KMS-11 (cell line): ENCODE measurements around the gene MAP2K7.

Source experiments
- H2AFZ ChIP-seq: fragments of 200-600 bp; sonication (generic); 2 replicates; pipeline ENCODE4 v1.6.1; 2016; ENCODE audit warnings: antibody characterized with exemption, mixed run types, low read depth
- H3K27ac ChIP-seq: fragments of 200-600 bp; sonication (generic); 2 replicates; pipeline ENCODE4 v1.6.1; 2016; ENCODE audit warnings: mild to moderate bottlenecking, mixed run types
- H3K27me3 ChIP-seq: fragments of 200-600 bp; sonication (generic); 2 replicates; pipeline ENCODE4 v1.6.1; 2017; ENCODE audit warnings: mild to moderate bottlenecking, low read depth, mixed run types, moderate library complexity; ENCODE audit not compliant: insufficient read depth
- H3K36me3 ChIP-seq: fragments of 200-600 bp; sonication (generic); 2 replicates; pipeline ENCODE4 v1.6.1; 2017; ENCODE audit warnings: mild to moderate bottlenecking, mixed run types; ENCODE audit not compliant: insufficient read depth
- H3K4me1 ChIP-seq: fragments of 200-600 bp; sonication (generic); 2 replicates; pipeline ENCODE4 v1.6.1; 2016; ENCODE audit warnings: mild to moderate bottlenecking, low read depth, mixed run types; ENCODE audit not compliant: poor library complexity, severe bottlenecking
- H3K4me2 ChIP-seq: fragments of 200-600 bp; sonication (generic); 2 replicates; pipeline ENCODE4 v1.7.0; 2016; ENCODE audit warnings: mild to moderate bottlenecking, mixed run types
- H3K4me3 ChIP-seq: fragments of 200-600 bp; sonication (generic); IDR thresholded peaks from 2 replicates; pipeline ENCODE4 v1.6.1; 2017; ENCODE audit warnings: low read depth, low read length, mixed read lengths; ENCODE audit not compliant: insufficient read depth
- H3K79me2 ChIP-seq: fragments of 200-600 bp; sonication (generic); 2 replicates; pipeline ENCODE4 v1.6.1; 2016; ENCODE audit warnings: low read depth, mixed run types; ENCODE audit not compliant: insufficient read depth
- H3K9ac ChIP-seq: fragments of 200-600 bp; sonication (generic); 2 replicates; pipeline ENCODE4 v1.6.1; 2016; ENCODE audit warnings: mild to moderate bottlenecking, mixed run types
- H4K20me1 ChIP-seq: fragments of 200-600 bp; sonication (generic); 2 replicates; pipeline ENCODE4 v1.6.1; 2016; ENCODE audit warnings: mild to moderate bottlenecking, mixed run types; ENCODE audit not compliant: insufficient read depth
- TF ChIP-seq, protein P1 (sequence below): fragments of 200-600 bp; sonication (generic); conservative IDR thresholded peaks from 2 replicates; pipeline ENCODE4 v1.6.1; 2017; ENCODE audit warnings: low read depth, mild to moderate bottlenecking, antibody characterized with exemption, low read length, moderate library complexity, mixed read lengths

Gene MAP2K7

DNA sequence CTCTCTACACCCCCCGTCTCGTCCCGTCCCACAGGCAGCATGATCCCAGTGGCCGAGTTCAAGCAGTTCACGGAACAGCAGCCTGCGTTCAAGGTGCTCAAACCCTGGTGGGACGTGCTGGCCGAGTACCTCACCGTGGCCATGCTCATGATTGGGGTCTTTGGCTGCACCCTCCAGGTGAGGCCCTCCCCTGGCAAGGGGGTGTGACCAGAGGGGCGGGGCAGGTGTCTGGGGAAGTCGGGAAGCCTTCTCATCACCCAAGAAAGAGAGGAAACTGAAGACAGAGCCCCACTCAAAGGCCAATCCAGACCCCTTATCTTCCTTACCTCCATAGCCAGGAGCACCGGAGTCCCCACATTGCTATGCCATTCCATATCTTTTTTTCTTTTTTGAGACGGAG, 8.1 kb upstream of the MAP2K7 start:
- Histone ChIP-seq H3K4me2 (no peak overlapping the region), H3K9ac (no peak overlapping the region), H3K4me1 (no peaks in the 10 kb centered on the region), H3K36me3 (no peaks in the 10 kb centered on the region), H4K20me1 (no peaks in the 10 kb centered on the region), H2AFZ (no peak overlapping the region), H3K4me3 (no peak overlapping the region), H3K27ac (no peak overlapping the region), H3K27me3 (peaks cover 25% of the 10 kb centered on the region; the same call in 1 of the 2 replicates), H3K79me2 (no peaks in the 10 kb centered on the region)
- TF ChIP-seq, protein P1, sequence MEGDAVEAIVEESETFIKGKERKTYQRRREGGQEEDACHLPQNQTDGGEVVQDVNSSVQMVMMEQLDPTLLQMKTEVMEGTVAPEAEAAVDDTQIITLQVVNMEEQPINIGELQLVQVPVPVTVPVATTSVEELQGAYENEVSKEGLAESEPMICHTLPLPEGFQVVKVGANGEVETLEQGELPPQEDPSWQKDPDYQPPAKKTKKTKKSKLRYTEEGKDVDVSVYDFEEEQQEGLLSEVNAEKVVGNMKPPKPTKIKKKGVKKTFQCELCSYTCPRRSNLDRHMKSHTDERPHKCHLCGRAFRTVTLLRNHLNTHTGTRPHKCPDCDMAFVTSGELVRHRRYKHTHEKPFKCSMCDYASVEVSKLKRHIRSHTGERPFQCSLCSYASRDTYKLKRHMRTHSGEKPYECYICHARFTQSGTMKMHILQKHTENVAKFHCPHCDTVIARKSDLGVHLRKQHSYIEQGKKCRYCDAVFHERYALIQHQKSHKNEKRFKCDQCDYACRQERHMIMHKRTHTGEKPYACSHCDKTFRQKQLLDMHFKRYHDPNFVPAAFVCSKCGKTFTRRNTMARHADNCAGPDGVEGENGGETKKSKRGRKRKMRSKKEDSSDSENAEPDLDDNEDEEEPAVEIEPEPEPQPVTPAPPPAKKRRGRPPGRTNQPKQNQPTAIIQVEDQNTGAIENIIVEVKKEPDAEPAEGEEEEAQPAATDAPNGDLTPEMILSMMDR, result no peak

DNA sequence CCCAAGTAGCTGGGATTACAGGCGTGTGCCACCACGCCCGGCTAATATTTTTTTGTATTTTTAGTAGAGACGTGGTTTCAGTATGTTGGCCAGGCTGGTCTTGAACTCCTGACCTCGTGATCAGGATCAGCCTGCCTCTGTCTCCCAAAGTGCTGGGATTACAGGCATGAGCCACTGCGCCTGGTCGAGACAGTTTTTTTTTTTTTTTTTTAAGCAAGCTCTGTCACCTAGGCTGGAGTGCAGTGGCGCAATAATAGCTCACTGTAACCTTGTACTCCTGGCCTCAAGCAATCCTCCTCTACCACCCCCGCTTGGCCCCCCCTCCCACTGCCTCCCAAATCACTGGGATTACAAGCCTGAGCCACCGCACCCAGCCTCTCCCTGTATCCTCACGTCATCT, 6.4 kb upstream of the MAP2K7 start:
- no peak overlapping the region for H3K4me2 ChIP-seq
- TF ChIP-seq, protein P1, result no peak
- H3K36me3 ChIP-seq, result no peaks in the 10 kb centered on the region
- no peak overlapping the region for H3K9ac ChIP-seq
- no peak overlapping the region for H3K27ac ChIP-seq
- H3K27me3 ChIP-seq, result peaks cover 13% of the 10 kb centered on the region; the same call in 1 of the 2 replicates
- H3K4me1 ChIP-seq, result no peaks in the 10 kb centered on the region
- H3K79me2 ChIP-seq, result no peaks in the 10 kb centered on the region
- H3K4me3 ChIP-seq, result no peak overlapping the region
- no peak overlapping the region for H2AFZ ChIP-seq
- no peaks in the 10 kb centered on the region for H4K20me1 ChIP-seq

DNA sequence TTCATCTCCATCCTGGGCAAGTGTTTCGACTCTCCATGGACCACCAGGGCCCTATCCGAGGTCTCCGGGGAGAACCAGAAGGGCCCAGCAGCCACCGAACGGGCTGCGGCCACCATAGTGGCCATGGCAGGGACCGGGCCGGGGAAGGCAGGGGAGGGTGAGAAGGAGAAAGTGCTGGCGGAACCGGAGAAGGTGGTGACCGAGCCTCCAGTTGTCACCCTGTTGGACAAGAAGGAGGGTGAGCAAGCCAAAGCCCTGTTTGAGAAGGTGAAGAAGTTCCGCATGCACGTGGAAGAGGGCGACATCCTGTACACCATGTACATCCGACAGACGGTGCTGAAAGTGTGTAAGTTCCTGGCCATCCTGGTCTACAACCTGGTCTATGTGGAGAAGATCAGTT, 4.7 kb upstream of the MAP2K7 start:
- Histone ChIP-seq H3K4me3 (no peak overlapping the region), H4K20me1 (no peaks in the 10 kb centered on the region), H3K4me2 (no peak overlapping the region), H3K36me3 (no peaks in the 10 kb centered on the region), H3K27ac (no peak overlapping the region), H3K27me3 (peaks cover 5% of the 10 kb centered on the region; the same call in 1 of the 2 replicates), H3K79me2 (no peaks in the 10 kb centered on the region), H3K4me1 (no peaks in the 10 kb centered on the region), H3K9ac (no peak overlapping the region), H2AFZ (no peak overlapping the region)
- TF ChIP-seq, protein P1, result no peak

DNA sequence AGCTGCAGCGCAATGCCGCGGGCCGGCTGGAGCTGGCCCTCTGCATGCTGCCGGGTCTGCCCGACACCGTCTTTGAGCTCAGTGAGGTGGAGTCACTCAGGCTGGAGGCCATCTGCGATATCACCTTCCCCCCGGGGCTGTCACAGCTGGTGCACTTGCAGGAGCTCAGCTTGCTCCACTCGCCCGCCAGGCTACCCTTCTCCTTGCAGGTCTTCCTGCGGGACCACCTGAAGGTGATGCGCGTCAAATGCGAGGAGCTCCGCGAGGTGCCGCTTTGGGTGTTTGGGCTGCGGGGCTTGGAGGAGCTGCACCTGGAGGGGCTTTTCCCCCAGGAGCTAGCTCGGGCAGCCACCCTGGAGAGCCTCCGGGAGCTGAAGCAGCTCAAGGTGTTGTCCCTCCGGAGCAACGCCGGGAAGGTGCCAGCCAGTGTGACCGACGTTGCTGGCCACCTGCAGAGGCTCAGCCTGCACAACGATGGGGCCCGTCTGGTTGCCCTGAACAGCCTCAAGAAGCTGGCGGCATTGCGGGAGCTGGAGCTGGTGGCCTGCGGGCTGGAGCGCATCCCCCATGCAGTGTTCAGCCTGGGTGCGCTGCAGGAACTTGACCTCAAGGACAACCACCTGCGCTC, 3.8 kb upstream of the MAP2K7 start:
- Histone ChIP-seq H4K20me1 (no peaks in the 10 kb centered on the region), H3K27me3 (no peaks in the 10 kb centered on the region), H3K79me2 (peaks cover 8% of the 10 kb centered on the region), H3K4me3 (no peak overlapping the region), H3K4me1 (peaks cover 1% of the 10 kb centered on the region), H3K4me2 (no peak overlapping the region), H3K9ac (no peak overlapping the region), H2AFZ (no peak overlapping the region), H3K27ac (no peak overlapping the region), H3K36me3 (no peaks in the 10 kb centered on the region)
- TF ChIP-seq, protein P1, result no peak
